Caco-2 (cell line): ENCODE data around the gene AKAIN1. TPM values are rescaled to one million over a fixed set of nuclear protein-coding genes. Genes with fewer than 3 reads are reported as not detected.

ENCODE experiments used
- BruUV-seq: library from RNA; stranded (reverse); fragments of 400-500 nt; replicated peaks from 2 replicates; lab custom pipeline; 2021; lab: Mats Ljungman, UMichigan
- CTCF ChIA-PET: fragments of 300-600 bp; sonication (Branson Sonifier 250); formaldehyde crosslinking; loops from one replicate; lab custom pipeline; 2022; ENCODE audit warnings: antibody characterized with exemption; lab: Charles Lee
- POLR2A ChIA-PET: fragments of 300-600 bp; sonication (Branson Sonifier 250); formaldehyde crosslinking; loops from one replicate; lab custom pipeline; 2022; ENCODE audit warnings: antibody characterized with exemption; lab: Charles Lee
- DNase-seq, 2 experiments: peaks; one replicate each; pipeline versions ENCODE4 v3.0.0 to v3.0.0-alpha.2; 2020 to 2022
- H3K27me3 ChIP-seq: replicated peaks from 2 replicates; pipeline ENCODE4 v1.6.0; 2011; ENCODE audit warnings: low read length; ENCODE audit not compliant: control insufficient read depth, insufficient read depth
- H3K36me3 ChIP-seq: 2 replicates; pipeline ENCODE4 v1.5.1; 2011; ENCODE audit warnings: low read length; ENCODE audit not compliant: control insufficient read depth, insufficient read depth
- H3K4me1 ChIP-seq: fragments of 250-450 bp; sonication (Bioruptor Pico); 2 replicates; pipeline ENCODE4 v1.5.1; 2020; ENCODE audit warnings: mild to moderate bottlenecking
- H3K4me3 ChIP-seq: 2 replicates; pipeline ENCODE4 v1.5.1; 2011; ENCODE audit warnings: low read depth, mild to moderate bottlenecking, control low read depth, low read length
- H3K9me3 ChIP-seq: fragments of 250-450 bp; sonication (Bioruptor Pico); 2 replicates; pipeline ENCODE4 v1.5.1; 2020; ENCODE audit warnings: mild to moderate bottlenecking, moderate library complexity
- H3K27ac Mint-ChIP-seq: one replicate; pipeline ENCODE4 v1.8.0; 2022; ENCODE audit warnings: mixed read lengths; ENCODE audit not compliant: unreplicated experiment
- H3K27me3 Mint-ChIP-seq: one replicate; pipeline ENCODE4 v1.8.0; 2022; ENCODE audit warnings: mixed read lengths; ENCODE audit not compliant: insufficient read depth, unreplicated experiment
- H3K36me3 Mint-ChIP-seq: one replicate; pipeline ENCODE4 v1.8.0; 2022; ENCODE audit warnings: mild to moderate bottlenecking, mixed read lengths; ENCODE audit not compliant: insufficient read depth, unreplicated experiment
- H3K4me1 Mint-ChIP-seq: one replicate; pipeline ENCODE4 v1.8.0; 2022; ENCODE audit warnings: low read depth, mixed read lengths; ENCODE audit not compliant: unreplicated experiment
- H3K4me3 Mint-ChIP-seq: one replicate; pipeline ENCODE4 v1.8.0; 2022; ENCODE audit warnings: mild to moderate bottlenecking, moderate library complexity, mixed read lengths; ENCODE audit not compliant: unreplicated experiment
- H3K9me3 Mint-ChIP-seq: one replicate; pipeline ENCODE4 v1.8.0; 2022; ENCODE audit warnings: mixed read lengths; ENCODE audit not compliant: unreplicated experiment
- CTCF ChIP-seq, 2 experiments: fragments of 200-600 bp in 1 of 2; IDR thresholded peaks; 1 replicate in 1 of 2; 2 replicates in 1 of 2; pipeline versions ENCODE4 v1.5.1 to v1.8.0; 2011 to 2022; ENCODE audit warnings: antibody characterized with exemption in 1 of 2, control low read depth in 1 of 2, inconsistent platforms in 1 of 2, low read depth in 1 of 2, low read length in 1 of 2, mild to moderate bottlenecking in 1 of 2, moderate library complexity in 1 of 2; ENCODE audit not compliant: insufficient read depth in 1 of 2, severe bottlenecking in 1 of 2, unreplicated experiment in 1 of 2
- intact Hi-C: fragments of 100-400 bp; cut with micrococcal nuclease; formaldehyde crosslinking; loops from one replicate; pipeline ENCODE4 v1.10.0; 2022; ENCODE audit not compliant: unreplicated experiment
- total RNA-seq: library from RNA; stranded (reverse); gene quantifications from 2 replicates; pipeline ENCODE4 v1.2.3, GENCODE V29; 2022

AKAIN1 gene
- total RNA-seq, 1 experiment from 2014 or later = not detected

DNA sequence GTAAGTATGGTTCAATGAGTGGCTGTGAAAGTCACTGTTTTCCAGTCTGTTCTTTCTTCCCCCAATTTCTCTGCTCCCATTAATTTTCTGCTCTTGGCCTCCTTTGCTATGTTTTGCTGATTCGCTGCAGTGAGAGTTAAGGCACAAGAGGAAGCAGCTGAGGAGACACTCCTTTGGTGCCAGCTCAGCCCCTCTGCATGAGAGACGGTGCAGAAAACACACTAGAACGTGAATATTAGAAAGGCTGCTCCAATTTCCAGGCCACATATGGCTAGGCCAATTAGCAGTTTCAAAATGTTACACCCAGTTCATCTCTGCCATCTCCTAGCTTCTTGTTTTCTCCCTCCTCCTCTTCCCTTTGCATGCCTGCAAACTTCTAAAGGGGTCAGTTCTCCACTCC is 38.9 kb downstream of the AKAIN1 start:
- CTCF ChIA-PET = no interaction called here

GRCh38 chr18:5155907-5156287 is 41.2 kb downstream of the AKAIN1 start:
- intact Hi-C loops = no loop called here
- H3K27me3 Mint-ChIP-seq = peaks cover 3% of the 10 kb centered on the region
- Histone ChIP-seq H3K4me3 (no peak overlapping the region), H3K4me1 (no peaks in the 10 kb centered on the region), H3K36me3 (no peaks in the 10 kb centered on the region), H3K27me3 (no peaks in the 10 kb centered on the region), H3K9me3 (no peaks in the 10 kb centered on the region)
- TF ChIP-seq CTCF (IDR thresholded peaks at IDR 0.05; ENCODE audit: insufficient read depth in 1 of 2, low read depth in 1 of 2, low read length in 1 of 2, severe bottlenecking in 1 of 2, unreplicated experiment in 1 of 2) = no peak
- H3K27ac Mint-ChIP-seq = no peak overlapping the region
- H3K4me1 Mint-ChIP-seq = no peaks in the 10 kb centered on the region
- no peak overlapping the region for H3K4me3 Mint-ChIP-seq
- DNase-seq = no peak
- ChIA-PET POLR2A (no interaction called here), CTCF (no interaction called here)
- no peaks in the 10 kb centered on the region for H3K9me3 Mint-ChIP-seq
- H3K36me3 Mint-ChIP-seq = no peaks in the 10 kb centered on the region
- BruUV-seq = no TSS peak

More for the DNA sequence above, 38.9 kb downstream of the AKAIN1 start:
- BruUV-seq = no TSS peak
- Mint-ChIP-seq H3K4me3 (no peak overlapping the region), H3K4me1 (no peaks in the 10 kb centered on the region), H3K27ac (no peak overlapping the region), H3K9me3 (no peaks in the 10 kb centered on the region), H3K36me3 (no peaks in the 10 kb centered on the region), H3K27me3 (peaks cover 3% of the 10 kb centered on the region)
- no peak overlapping the region for H3K4me3 ChIP-seq
- H3K27me3 ChIP-seq = no peaks in the 10 kb centered on the region
- no peaks in the 10 kb centered on the region for H3K9me3 ChIP-seq
- H3K4me1 ChIP-seq = no peaks in the 10 kb centered on the region
- no peak for DNase-seq
- POLR2A ChIA-PET = no interaction called here
- no peak for TF ChIP-seq CTCF (IDR thresholded peaks at IDR 0.05; ENCODE audit: insufficient read depth in 1 of 2, low read depth in 1 of 2, low read length in 1 of 2, severe bottlenecking in 1 of 2, unreplicated experiment in 1 of 2)
- H3K36me3 ChIP-seq = no peaks in the 10 kb centered on the region
- intact Hi-C loops = no loop called here

- POLR2A ChIA-PET = no interaction called here
Measured at GRCh38 chr18:5155218-5155906, 41.7 kb downstream of the AKAIN1 start.

More at GRCh38 chr18:5155218-5155906, 41.7 kb downstream of the AKAIN1 start:
- no TSS peak for BruUV-seq
- Histone ChIP-seq H3K27me3 (no peaks in the 10 kb centered on the region), H3K4me1 (no peaks in the 10 kb centered on the region), H3K36me3 (no peaks in the 10 kb centered on the region), H3K4me3 (no peak overlapping the region), H3K9me3 (no peaks in the 10 kb centered on the region)
- H3K27ac Mint-ChIP-seq = no peak overlapping the region
- no peaks in the 10 kb centered on the region for H3K4me1 Mint-ChIP-seq
- H3K4me3 Mint-ChIP-seq = no peak overlapping the region
- intact Hi-C loops = no loop called here
- TF ChIP-seq CTCF (IDR thresholded peaks at IDR 0.05; ENCODE audit: insufficient read depth in 1 of 2, low read depth in 1 of 2, low read length in 1 of 2, severe bottlenecking in 1 of 2, unreplicated experiment in 1 of 2) = no peak
- peaks cover 3% of the 10 kb centered on the region for H3K27me3 Mint-ChIP-seq
- H3K36me3 Mint-ChIP-seq = no peaks in the 10 kb centered on the region
- no peak for DNase-seq
- CTCF ChIA-PET = no interaction called here
- no peaks in the 10 kb centered on the region for H3K9me3 Mint-ChIP-seq
